Spleen (tissue), 11 donors: Measurements from ENCODE around the gene WIPF2. TPM values are rescaled to one million over a fixed set of nuclear protein-coding genes. Genes with fewer than 3 reads are reported as not detected.

Experiments
- DNase-seq: peaks from one replicate; pipeline ENCODE4 v3.0.0-alpha.2; 2020
- H3K27ac ChIP-seq, 8 donors: fragments of 200-600 bp; sonication (generic) in 7 of 8; 1 replicate in 4 of 8; 2 replicates in 4 of 8; pipeline versions ENCODE4 v1.5.0 to v1.8.0; 2016 to 2021; ENCODE audit warnings: inconsistent platforms in 4 of 8, mild to moderate bottlenecking in 4 of 8, moderate library complexity in 1 of 8
- H3K27me3 ChIP-seq, 7 donors: fragments of 200-600 bp; sonication (generic) in 6 of 7; replicated peaks in 1 of 7; 1 replicate in 4 of 7; 2 replicates in 3 of 7; pipeline versions ENCODE4 v1.5.0 to v1.8.0; 2016 to 2021; ENCODE audit warnings: inconsistent platforms in 3 of 7, mild to moderate bottlenecking in 1 of 7
- H3K36me3 ChIP-seq, 6 donors: fragments of 200-600 bp; sonication (generic) in 5 of 6; 1 replicate in 4 of 6; 2 replicates in 2 of 6; pipeline versions ENCODE4 v1.5.0 to v1.8.0; 2016 to 2021; ENCODE audit warnings: inconsistent platforms in 2 of 6
- H3K4me1 ChIP-seq, 6 donors: fragments of 200-600 bp; sonication (generic) in 5 of 6; 1 replicate in 3 of 6; 2 replicates in 3 of 6; pipeline versions ENCODE4 v1.5.0 to v1.8.0; 2016 to 2021; ENCODE audit warnings: inconsistent platforms in 3 of 6
- H3K4me3 ChIP-seq, 8 donors: fragments of 200-600 bp; sonication (generic) in 7 of 8; 1 replicate in 4 of 8; 2 replicates in 4 of 8; pipeline versions ENCODE4 v1.5.0 to v1.8.0; 2016 to 2021; ENCODE audit warnings: inconsistent platforms in 4 of 8, mild to moderate bottlenecking in 4 of 8, moderate library complexity in 2 of 8
- H3K9me3 ChIP-seq, 8 donors: fragments of 200-600 bp; sonication (generic) in 7 of 8; 1 replicate in 4 of 8; 2 replicates in 4 of 8; pipeline versions ENCODE4 v1.5.0 to v1.8.0; 2016 to 2021; ENCODE audit warnings: inconsistent platforms in 4 of 8
- POLR2A ChIP-seq, 3 donors: fragments of 450-650 bp; IDR thresholded peaks; one replicate each; pipeline ENCODE4 v1.5.1; 2017; ENCODE audit warnings: antibody characterized with exemption in 3 of 3, mild to moderate bottlenecking in 1 of 3
- POLR2AphosphoS5 ChIP-seq, 3 donors: sonication (generic); formaldehyde crosslinking; IDR thresholded peaks; one replicate each; pipeline ENCODE4 v1.5.1; 2017; ENCODE audit warnings: antibody characterized with exemption in 3 of 3
- WGBS, 5 donors: extraction: QIAGEN DNeasy Blood & Tissue Kit in 3 of 5; methylation state at CpG; one replicate each; pipeline versions ENCODE4 v1.1.5 to v1.1.7; 2013 to 2018; 5-methylcytosine and 5-hydroxymethylcytosine counted together
- intact Hi-C: fragments of 100-400 bp; cut with DNase I; formaldehyde crosslinking; loops from one replicate; pipeline ENCODE4 v1.15.0; 2023; ENCODE audit warnings: low total_unique reads
- polyA plus RNA-seq, 3 donors: library from polyadenylated mRNA; stranded (reverse); fragments of 200-250 nt; gene quantifications; one replicate each; pipeline ENCODE4 v1.2.1, GENCODE V29; 2013
- total RNA-seq, 7 donors: library from RNA; depleted of rRNA in 3 of 7; stranded (reverse); fragments of >200 nt in 3 of 7; fragmentation: NEBNext Ultra II Directional in 4 of 7; extraction: Animal tissue kit (Norgen Biotek cat#: 25700) in 4 of 7; gene quantifications; one replicate each; pipeline versions ENCODE4 v1.1.0 to v1.2.1, GENCODE V29; 2016 to 2021
- TF ChIP-seq, protein P1 (sequence below), 11 experiments: fragments of 200-600 bp in 7 of 11; fragments of 450-650 bp in 4 of 11; sonication (generic) in 4 of 11; IDR thresholded peaks in 8 of 11; conservative IDR thresholded peaks in 3 of 11; 1 replicate in 7 of 11; 2 replicates in 4 of 11; pipeline versions ENCODE4 v1.4.0 to v1.8.0; 2016 to 2021; ENCODE audit warnings: antibody characterized with exemption in 11 of 11, inconsistent platforms in 4 of 11, mild to moderate bottlenecking in 1 of 11
- donor health status: healthy with polysubstance abuse.
- donor health status: DM: no; HTN: no; CAD: no; lungs with moderate emphysema.
- donor health status: DM: no; HTN: no; CAD: no.
- donor health status: Bipolar disorder and iron deficiency.
- donor health status: healthy.
- donor health status: DM: no; HTN: no; CAD: no.
- donor health status: DM: yes; HTN: yes; CAD: no.

The WIPF2 gene
- total and polyA plus RNA-seq, 10 donors, result 3.7 to 43.2 (median 20.1) TPM

DNA sequence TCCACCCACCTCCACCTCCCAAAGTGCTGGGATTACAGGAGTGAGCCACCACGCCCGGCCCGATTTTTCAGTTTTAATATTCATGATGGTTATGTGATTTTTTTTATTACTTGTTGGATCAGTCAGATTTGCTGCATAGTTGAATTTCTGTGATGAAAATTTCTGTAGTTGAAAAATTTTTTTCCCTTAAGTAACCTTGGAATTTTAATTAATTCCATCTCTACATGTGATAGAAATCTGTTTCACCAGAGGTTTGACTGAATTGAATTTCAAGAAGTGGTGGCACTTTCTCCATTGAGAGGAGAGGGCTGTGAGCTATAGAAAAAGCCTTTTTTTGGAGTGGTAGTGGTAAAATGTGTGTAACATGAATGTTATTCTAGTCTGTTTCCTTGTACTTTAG lies 24.7 kb downstream of the WIPF2 start:
- H3K9me3 ChIP-seq, result no peaks in the 10 kb centered on the region
- no peak overlapping the region for H3K4me3 ChIP-seq
- H3K27ac ChIP-seq, result no peak overlapping the region
- 92 to 97% (median 93%) methylated on average over 3 of the region's 3 CpGs for WGBS, 5 donors
- H3K27me3 ChIP-seq, result no peaks in the 10 kb centered on the region
- H3K36me3 ChIP-seq, result peaks cover 0 to 41% (median 3%) of the 10 kb centered on the region in 6 donors
- TF ChIP-seq, protein P1, sequence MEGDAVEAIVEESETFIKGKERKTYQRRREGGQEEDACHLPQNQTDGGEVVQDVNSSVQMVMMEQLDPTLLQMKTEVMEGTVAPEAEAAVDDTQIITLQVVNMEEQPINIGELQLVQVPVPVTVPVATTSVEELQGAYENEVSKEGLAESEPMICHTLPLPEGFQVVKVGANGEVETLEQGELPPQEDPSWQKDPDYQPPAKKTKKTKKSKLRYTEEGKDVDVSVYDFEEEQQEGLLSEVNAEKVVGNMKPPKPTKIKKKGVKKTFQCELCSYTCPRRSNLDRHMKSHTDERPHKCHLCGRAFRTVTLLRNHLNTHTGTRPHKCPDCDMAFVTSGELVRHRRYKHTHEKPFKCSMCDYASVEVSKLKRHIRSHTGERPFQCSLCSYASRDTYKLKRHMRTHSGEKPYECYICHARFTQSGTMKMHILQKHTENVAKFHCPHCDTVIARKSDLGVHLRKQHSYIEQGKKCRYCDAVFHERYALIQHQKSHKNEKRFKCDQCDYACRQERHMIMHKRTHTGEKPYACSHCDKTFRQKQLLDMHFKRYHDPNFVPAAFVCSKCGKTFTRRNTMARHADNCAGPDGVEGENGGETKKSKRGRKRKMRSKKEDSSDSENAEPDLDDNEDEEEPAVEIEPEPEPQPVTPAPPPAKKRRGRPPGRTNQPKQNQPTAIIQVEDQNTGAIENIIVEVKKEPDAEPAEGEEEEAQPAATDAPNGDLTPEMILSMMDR (IDR thresholded peaks at IDR 0.05 in 8 of 11, conservative IDR thresholded peaks at IDR 0.05 in 3 of 11), result no peak
- no peak for TF ChIP-seq POLR2A (IDR thresholded peaks at IDR 0.05)
- no peak for TF ChIP-seq POLR2AphosphoS5 (IDR thresholded peaks at IDR 0.05)
- H3K4me1 ChIP-seq, result peaks cover 0 to 87% (median 26%) of the 10 kb centered on the region in 6 donors
- no peak for DNase-seq
- intact Hi-C loops, result no loop called here

DNA sequence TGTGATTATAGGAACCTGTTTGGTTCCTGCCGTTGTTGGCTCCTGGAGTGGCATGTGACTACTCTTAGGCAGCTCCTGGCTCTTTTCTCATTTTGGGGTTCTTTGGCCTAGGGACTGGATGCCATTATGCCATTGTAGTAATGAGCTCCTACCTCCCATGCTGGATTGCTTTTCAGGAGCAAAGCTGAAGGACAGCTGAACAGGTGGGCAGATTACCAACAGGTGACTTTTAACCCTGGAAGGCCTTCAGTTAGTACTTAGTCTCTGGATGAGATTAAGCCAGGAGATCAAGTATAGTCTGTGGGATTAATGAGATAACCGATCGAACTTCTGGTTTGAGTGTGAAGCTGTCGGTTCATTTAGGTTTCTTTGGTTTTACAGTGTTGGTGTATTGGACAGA lies 25.2 kb downstream of the WIPF2 start:
- Histone ChIP-seq H3K36me3 (peaks cover 0 to 37% (median 3%) of the 10 kb centered on the region in 6 donors), H3K27ac (no peak overlapping the region), H3K27me3 (no peaks in the 10 kb centered on the region), H3K9me3 (no peaks in the 10 kb centered on the region), H3K4me3 (no peak overlapping the region), H3K4me1 (peaks cover 0 to 91% (median 29%) of the 10 kb centered on the region in 6 donors)
- 81 to 93% (median 90%) methylated on average over 4 of the region's 4 CpGs for WGBS, 5 donors
- TF ChIP-seq, protein P1 (IDR thresholded peaks at IDR 0.05 in 8 of 11, conservative IDR thresholded peaks at IDR 0.05 in 3 of 11), result no peak
- no peak for TF ChIP-seq POLR2A (IDR thresholded peaks at IDR 0.05)
- TF ChIP-seq POLR2AphosphoS5 (IDR thresholded peaks at IDR 0.05), result no peak
- intact Hi-C loops, result no loop called here
- no peak for DNase-seq

DNA sequence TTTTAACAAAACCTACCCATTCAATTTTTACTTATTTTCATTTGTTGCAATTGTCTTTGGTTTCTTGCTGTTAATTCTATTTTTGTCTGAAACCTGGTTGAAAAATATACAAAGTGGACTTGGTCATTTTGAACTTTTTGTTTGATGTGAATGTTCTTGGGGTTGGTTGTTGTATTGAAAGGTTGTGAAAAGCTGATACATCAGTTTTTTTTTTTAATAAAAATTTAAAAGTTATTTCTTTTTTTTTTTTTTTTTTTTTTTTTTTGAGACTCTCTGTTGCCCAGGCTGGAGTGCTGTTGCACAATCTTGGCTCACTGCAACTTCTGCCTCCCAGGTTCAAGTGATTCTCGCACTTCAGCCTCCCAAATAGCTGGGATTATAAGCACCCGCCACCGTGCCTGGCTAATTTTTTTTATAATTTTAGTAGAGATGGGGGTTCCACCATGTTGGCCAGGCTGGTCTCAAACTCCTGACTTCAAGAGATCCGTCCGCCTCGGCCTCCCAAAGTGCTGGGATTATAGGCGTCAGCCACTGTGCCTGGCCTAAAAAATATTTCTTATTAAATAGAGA lies 28.9 kb downstream of the WIPF2 start:
- Histone ChIP-seq H3K4me1 (peaks cover 4 to 86% (median 30%) of the 10 kb centered on the region in 6 donors), H3K27ac (no peak overlapping the region), H3K4me3 (no peak overlapping the region), H3K36me3 (peaks cover 0 to 29% (median 3%) of the 10 kb centered on the region in 6 donors), H3K9me3 (no peaks in the 10 kb centered on the region), H3K27me3 (no peaks in the 10 kb centered on the region)
- WGBS, 5 donors, result 77 to 85% (median 80%) methylated on average over 7 of the region's 7 CpGs
- intact Hi-C loops, result no loop called here
- TF ChIP-seq POLR2A (IDR thresholded peaks at IDR 0.05) (no peak), POLR2AphosphoS5 (IDR thresholded peaks at IDR 0.05) (no peak)
- TF ChIP-seq, protein P1 (IDR thresholded peaks at IDR 0.05 in 8 of 11, conservative IDR thresholded peaks at IDR 0.05 in 3 of 11), result no peak
- no peak for DNase-seq

DNA sequence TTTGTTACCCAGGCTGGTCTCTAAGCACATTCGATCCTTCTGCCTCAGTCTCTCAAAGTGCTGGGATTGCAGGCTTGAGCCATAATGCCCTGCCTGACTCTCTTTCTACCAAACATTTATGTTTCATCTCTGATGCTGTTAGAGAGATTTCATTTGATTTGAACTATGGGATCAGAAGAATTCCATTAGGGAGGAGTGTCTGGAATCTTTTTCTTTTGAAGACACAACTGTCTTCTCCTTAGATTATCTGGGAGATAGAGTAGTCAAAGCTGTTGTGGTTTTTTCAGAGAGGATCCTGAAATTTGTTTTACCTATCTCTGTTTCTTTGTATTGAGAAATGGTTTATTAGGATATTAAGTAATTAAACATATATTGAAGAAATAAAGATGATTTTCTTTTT lies 29.4 kb downstream of the WIPF2 start:
- DNase-seq, result no peak
- intact Hi-C loops, result no loop called here
- no peak for TF ChIP-seq POLR2A (IDR thresholded peaks at IDR 0.05)
- Histone ChIP-seq H3K4me3 (no peak overlapping the region), H3K27me3 (no peaks in the 10 kb centered on the region), H3K9me3 (no peaks in the 10 kb centered on the region), H3K27ac (no peak overlapping the region), H3K4me1 (peaks cover 4 to 81% (median 29%) of the 10 kb centered on the region in 6 donors), H3K36me3 (peaks cover 0 to 29% (median 3%) of the 10 kb centered on the region in 6 donors)
- whole genome bisulfite sequencing, 5 donors, result 84 to 96% (median 93%) methylated on average over 1 of the region's 1 CpG
